BLaER1 treated with 17β-estradiol and CSF1 and Interleukin-3, amounts not matched to agents 10 nM and 100 nM (cell line): ENCODE measurements around the gene TMEM209.

Experiments used
- H3K27ac ChIP-seq, 11 experiments: shearing (Covaris generic); formaldehyde crosslinking; 2 replicates each; pipeline ENCODE4 v1.8.1; 2022
- H3K27me3 ChIP-seq, 11 experiments: shearing (Covaris generic); formaldehyde crosslinking; 2 replicates each; pipeline ENCODE4 v1.8.1; 2022
- H3K36me3 ChIP-seq, 11 experiments: shearing (Covaris generic); formaldehyde crosslinking; 2 replicates each; pipeline ENCODE4 v1.8.1; 2022
- H3K4me1 ChIP-seq, 10 experiments: shearing (Covaris generic); formaldehyde crosslinking; 2 replicates each; pipeline ENCODE4 v1.8.1; 2022
- H3K4me2 ChIP-seq, 11 experiments: shearing (Covaris generic); formaldehyde crosslinking; 2 replicates each; pipeline ENCODE4 v1.8.1; 2022
- H3K4me3 ChIP-seq, 10 experiments: shearing (Covaris generic); formaldehyde crosslinking; 2 replicates each; pipeline ENCODE4 v1.8.1; 2022
- H3K9ac ChIP-seq, 11 experiments: shearing (Covaris generic); formaldehyde crosslinking; 2 replicates each; pipeline ENCODE4 v1.8.1; 2022
- H3K9me3 ChIP-seq, 11 experiments: shearing (Covaris generic); formaldehyde crosslinking; replicated peaks in 1 of 11; 2 replicates each; pipeline ENCODE4 v1.8.1; 2022
- H4K20me1 ChIP-seq, 11 experiments: shearing (Covaris generic); formaldehyde crosslinking; 2 replicates each; pipeline ENCODE4 v1.8.1; 2022
- Cebpa-rat ChIP-seq, 11 experiments: shearing (Covaris generic); IDR thresholded peaks; 2 replicates each; pipeline ENCODE4 v1.8.1; 2022

Gene TMEM209

DNA sequence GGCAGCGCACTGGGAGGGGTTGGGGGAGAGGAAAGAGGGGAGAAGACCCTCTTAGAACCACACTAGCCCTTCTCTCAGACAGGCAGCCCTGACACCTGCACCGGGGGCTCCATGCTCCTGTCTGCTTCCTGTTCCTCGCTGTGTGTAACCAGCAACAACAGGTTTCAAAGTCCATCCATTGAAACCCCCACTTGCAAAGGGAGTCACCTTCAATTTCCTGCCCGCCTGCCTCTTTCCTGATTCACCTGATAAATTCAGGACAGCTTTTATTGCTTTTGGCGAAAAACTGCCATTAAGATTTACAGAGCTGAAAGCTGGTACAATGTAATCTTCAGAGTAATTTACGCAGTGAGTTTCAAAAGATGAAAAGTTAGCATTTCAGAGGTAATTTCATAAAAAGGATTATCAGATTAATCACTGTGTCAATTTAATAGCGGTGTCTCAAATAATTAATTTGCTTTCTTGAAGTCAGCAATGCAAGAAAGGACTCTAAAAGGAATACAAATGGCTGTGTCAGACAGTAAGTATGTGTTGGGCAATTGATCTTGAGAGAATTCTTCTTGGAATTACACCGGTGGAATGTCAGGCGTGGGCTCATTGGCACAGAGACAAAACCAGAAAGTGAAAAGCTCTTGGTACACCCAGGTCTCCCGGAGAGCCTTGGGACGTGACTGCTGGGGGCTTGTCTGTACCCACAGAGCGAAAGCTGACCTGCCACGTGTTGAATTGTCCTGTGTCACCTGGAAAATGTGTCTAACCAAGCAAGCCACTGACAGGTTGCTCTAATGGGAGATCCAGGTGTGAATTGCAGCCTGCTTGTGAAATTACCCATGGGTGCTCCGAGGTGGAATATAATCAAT is 60.7 kb downstream of the TMEM209 start:
- H4K20me1 ChIP-seq = peaks cover 0 to 52% (median 27%) of the 10 kb centered on the region in 11 experiments; a peak in 15 of 22 replicates
- no peak overlapping the region for H3K4me2 ChIP-seq
- H3K36me3 ChIP-seq = peaks cover 0 to 14% (median 10%) of the 10 kb centered on the region in 11 experiments; a peak in 17 of 22 replicates
- no peak for TF ChIP-seq Cebpa-rat (IDR thresholded peaks at IDR 0.05)
- peaks cover 31 to 59% (median 55%) of the 10 kb centered on the region in 10 experiments for H3K4me1 ChIP-seq
- no peak overlapping the region for H3K4me3 ChIP-seq
- no peak overlapping the region for H3K9ac ChIP-seq
- H3K9me3 ChIP-seq = no peaks in the 10 kb centered on the region
- H3K27me3 ChIP-seq = peaks cover 0 to 25% (median 14%) of the 10 kb centered on the region in 11 experiments; a peak in 13 of 22 replicates
- H3K27ac ChIP-seq = no peak overlapping the region

DNA sequence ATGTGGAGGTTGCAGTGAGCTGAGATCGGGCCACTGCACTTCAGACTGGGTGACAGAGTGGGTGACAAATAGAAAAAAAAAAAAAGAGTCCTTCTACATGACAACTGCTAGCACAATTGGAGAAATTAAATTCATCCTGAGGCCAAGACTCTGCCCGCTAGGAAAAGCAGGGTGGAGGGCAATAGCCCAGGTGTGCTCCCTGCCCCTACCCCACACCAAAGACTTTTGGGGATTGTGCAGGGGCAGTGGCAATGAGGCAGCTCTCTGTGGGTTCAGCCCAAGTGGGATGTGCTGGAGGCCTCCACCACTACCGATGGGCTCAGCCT is 61.3 kb downstream of the TMEM209 start:
- no peak for TF ChIP-seq Cebpa-rat (IDR thresholded peaks at IDR 0.05)
- H3K36me3 ChIP-seq = peaks cover 0 to 20% (median 16%) of the 10 kb centered on the region in 11 experiments; a peak in 17 of 22 replicates
- no peak overlapping the region for H3K4me3 ChIP-seq
- H3K4me2 ChIP-seq = no peak overlapping the region
- no peak overlapping the region for H3K9ac ChIP-seq
- H3K27me3 ChIP-seq = peaks cover 0 to 25% (median 14%) of the 10 kb centered on the region in 11 experiments; a peak in 13 of 22 replicates
- H3K27ac ChIP-seq = no peak overlapping the region
- H4K20me1 ChIP-seq = peaks cover 0 to 52% (median 27%) of the 10 kb centered on the region in 11 experiments; a peak in 15 of 22 replicates
- peaks cover 25 to 53% (median 49%) of the 10 kb centered on the region in 10 experiments for H3K4me1 ChIP-seq
- no peaks in the 10 kb centered on the region for H3K9me3 ChIP-seq

DNA sequence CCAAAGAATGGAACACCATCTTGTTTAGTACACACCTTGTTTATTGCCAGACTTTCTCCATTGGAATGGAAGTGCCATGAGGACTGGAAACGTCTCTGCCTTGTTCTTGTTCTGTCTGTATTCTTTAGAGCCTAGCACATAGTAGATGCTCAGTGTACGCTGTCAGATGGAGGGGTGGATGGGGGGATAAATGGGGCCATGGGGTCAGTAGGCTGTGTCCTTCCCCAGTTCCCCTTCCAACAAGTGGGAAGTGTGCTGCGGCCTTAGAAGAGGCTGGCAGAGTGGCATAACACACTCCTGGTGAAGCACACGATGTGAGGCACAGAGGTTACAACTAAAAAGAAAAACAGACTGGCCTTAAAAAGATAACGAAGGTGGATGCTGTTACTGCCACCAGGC is 61.9 kb downstream of the TMEM209 start:
- peak overlapping the region in 3 of 11 experiments; percentile 76 to 78 (median 77); a peak in 5 of 22 replicates for H3K4me2 ChIP-seq
- no peaks in the 10 kb centered on the region for H3K9me3 ChIP-seq
- H3K4me1 ChIP-seq = peaks cover 20 to 47% (median 43%) of the 10 kb centered on the region in 10 experiments
- H3K27ac ChIP-seq = no peak overlapping the region
- peaks cover 0 to 25% (median 14%) of the 10 kb centered on the region in 11 experiments; a peak in 13 of 22 replicates for H3K27me3 ChIP-seq
- H3K36me3 ChIP-seq = peaks cover 0 to 23% (median 21%) of the 10 kb centered on the region in 11 experiments; a peak in 17 of 22 replicates
- H3K9ac ChIP-seq = no peak overlapping the region
- TF ChIP-seq Cebpa-rat (IDR thresholded peaks at IDR 0.05) = no peak
- peaks cover 0 to 52% (median 27%) of the 10 kb centered on the region in 11 experiments; a peak in 15 of 22 replicates for H4K20me1 ChIP-seq
- H3K4me3 ChIP-seq = no peak overlapping the region

DNA sequence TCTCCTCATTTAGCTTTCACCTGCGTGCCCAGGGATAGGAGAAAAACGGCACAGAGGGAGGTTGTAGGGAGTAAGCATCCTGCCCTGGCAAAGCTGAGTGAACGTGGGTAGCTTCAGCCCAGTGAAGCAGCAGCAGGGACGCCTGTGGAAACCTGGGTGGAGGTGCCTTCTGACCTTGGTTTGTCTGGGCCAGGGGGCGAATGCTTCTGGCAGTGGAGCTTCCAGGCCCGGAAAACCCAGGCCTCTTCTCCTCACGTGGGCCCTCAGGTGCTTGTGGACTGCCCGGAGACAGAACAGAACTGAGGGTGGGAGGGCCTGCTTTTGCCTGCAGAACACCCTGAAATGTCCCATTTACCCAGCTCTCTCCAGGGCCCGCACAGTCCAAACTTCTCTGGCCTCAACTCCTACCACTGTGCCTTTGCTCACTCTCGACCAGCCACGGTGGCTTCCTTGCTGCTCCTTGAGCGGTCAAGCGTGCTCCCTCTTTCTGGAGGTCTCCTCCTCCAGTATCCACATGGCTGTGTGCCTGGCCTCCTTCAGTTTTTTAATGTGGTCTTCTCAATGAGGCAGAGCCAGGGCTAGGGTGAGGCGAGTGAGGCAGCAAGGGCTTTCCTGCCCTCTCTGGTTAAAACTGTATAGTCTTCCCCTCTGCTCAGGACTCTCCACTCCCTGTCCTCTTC is 62.4 kb downstream of the TMEM209 start:
- H3K4me2 ChIP-seq = peak overlapping the region in 10 of 11 experiments; percentile 65 to 87 (median 76); a peak in 17 of 22 replicates
- H3K4me1 ChIP-seq = peaks cover 14 to 41% (median 38%) of the 10 kb centered on the region in 10 experiments; a peak in 19 of 20 replicates
- H4K20me1 ChIP-seq = peaks cover 0 to 52% (median 26%) of the 10 kb centered on the region in 11 experiments; a peak in 15 of 22 replicates
- no peak for TF ChIP-seq Cebpa-rat (IDR thresholded peaks at IDR 0.05)
- no peak overlapping the region for H3K27ac ChIP-seq
- no peak overlapping the region for H3K4me3 ChIP-seq
- H3K27me3 ChIP-seq = peaks cover 0 to 25% (median 14%) of the 10 kb centered on the region in 11 experiments; a peak in 13 of 22 replicates
- peaks cover 2 to 28% (median 23%) of the 10 kb centered on the region in 11 experiments; a peak in 21 of 22 replicates for H3K36me3 ChIP-seq
- no peaks in the 10 kb centered on the region for H3K9me3 ChIP-seq
- no peak overlapping the region; a peak in 1 of 22 replicates for H3K9ac ChIP-seq

DNA sequence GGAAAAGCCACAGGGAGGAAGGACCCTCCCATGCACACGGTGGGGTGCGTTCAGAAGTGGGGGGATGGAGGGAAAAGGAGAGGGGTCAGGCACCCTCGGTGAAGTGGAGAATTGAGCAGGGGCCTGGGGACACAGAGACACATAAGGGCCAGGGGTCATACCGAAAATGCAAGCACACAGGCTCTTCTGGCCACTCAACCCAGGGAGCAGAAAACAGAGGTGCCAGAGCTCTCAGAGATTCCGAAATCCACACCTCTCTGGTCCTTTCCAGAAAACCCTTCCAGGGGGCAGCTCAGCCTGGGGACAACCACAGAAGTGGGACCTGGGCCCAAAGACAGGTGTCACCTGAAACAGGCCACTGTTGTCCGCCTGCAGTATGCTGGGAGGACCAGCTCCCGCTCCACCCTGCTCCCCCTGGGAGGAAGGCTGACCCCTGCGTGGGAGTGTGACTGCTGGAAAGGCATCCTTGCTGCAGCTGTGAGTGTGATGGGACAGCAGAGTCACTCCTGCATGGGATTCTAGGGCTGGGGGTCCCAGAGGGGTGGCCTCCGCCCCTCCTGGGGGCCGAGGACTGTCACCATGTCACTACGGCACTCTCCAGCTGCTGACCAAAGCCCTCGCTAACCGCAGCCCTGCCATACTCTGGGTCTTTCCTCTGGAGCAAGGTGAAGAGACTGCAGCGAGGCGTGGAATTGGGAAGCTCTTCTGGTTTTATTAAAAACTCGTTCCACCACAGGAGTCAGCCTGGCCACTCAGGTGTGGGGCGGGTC is 63.1 kb downstream of the TMEM209 start:
- H3K4me3 ChIP-seq = peak overlapping the region in 9 of 10 experiments; percentile 15 to 63 (median 41); a peak in 10 of 20 replicates
- peak overlapping the region in 3 of 11 experiments; percentile 53 to 77 (median 72); a peak in 6 of 22 replicates for H3K27ac ChIP-seq
- peak overlapping the region in 7 of 11 experiments; percentile 52 to 78 (median 70); a peak in 12 of 22 replicates for H3K9ac ChIP-seq

DNA sequence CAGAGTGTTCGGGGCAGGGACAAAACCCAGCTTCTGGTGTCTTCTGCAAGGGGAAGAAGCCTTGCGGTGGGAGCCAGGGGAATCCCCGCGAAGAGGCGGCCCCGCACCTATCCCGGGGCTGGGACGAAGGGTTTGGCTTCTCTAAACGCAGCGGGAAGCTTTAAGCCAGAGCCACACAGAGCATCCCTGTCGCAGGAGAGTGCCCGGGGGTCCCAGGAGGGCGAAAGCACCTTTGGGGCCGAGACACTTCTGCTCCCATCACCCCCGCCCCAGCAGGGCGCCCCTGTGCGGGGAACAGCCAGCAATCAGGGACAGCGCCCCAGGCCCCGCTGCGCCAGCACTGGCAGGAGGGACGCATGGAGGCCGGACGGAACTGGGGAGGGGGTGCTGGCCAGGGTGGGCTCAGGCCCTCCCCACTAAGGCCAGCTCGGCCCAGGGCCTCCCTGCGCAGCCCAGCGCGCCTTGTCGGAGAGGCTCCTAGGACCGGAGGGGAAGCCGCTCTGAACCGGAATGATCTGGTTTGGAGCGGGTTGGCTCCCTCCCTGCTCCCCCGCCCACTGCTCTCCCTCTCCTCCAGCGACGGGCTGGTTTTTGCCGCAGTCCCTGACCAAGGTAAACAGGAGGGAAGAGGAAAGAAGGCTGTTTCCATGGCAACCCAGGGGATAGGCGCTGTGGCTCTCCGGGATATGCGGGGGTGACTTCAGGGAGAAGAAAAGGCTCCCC is 63.9 kb downstream of the TMEM209 start:
- Histone ChIP-seq H4K20me1 (peaks cover 0 to 52% (median 21%) of the 10 kb centered on the region in 11 experiments; a peak in 15 of 22 replicates), H3K9me3 (no peaks in the 10 kb centered on the region), H3K4me1 (peaks cover 10 to 29% (median 24%) of the 10 kb centered on the region in 10 experiments; a peak in 19 of 20 replicates), H3K4me3 (peak overlapping the region; percentile 15 to 63 (median 40); a peak in 15 of 20 replicates), H3K4me2 (peak overlapping the region; percentile 65 to 87 (median 76)), H3K36me3 (peaks cover 15 to 43% (median 38%) of the 10 kb centered on the region in 11 experiments), H3K9ac (peak overlapping the region; percentile 50 to 78 (median 70); a peak in 21 of 22 replicates), H3K27me3 (peaks cover 0 to 25% (median 14%) of the 10 kb centered on the region in 11 experiments; a peak in 13 of 22 replicates), H3K27ac (peak overlapping the region in 8 of 11 experiments; percentile 49 to 77 (median 64); a peak in 15 of 22 replicates)
- no peak for TF ChIP-seq Cebpa-rat (IDR thresholded peaks at IDR 0.05)

More for the DNA sequence above, 63.1 kb downstream of the TMEM209 start:
- Histone ChIP-seq H3K4me1 (peaks cover 10 to 34% (median 30%) of the 10 kb centered on the region in 10 experiments; a peak in 19 of 20 replicates), H3K9me3 (no peaks in the 10 kb centered on the region), H3K4me2 (peak overlapping the region; percentile 65 to 87 (median 76)), H3K36me3 (peaks cover 9 to 36% (median 31%) of the 10 kb centered on the region in 11 experiments), H3K27me3 (peaks cover 0 to 25% (median 14%) of the 10 kb centered on the region in 11 experiments; a peak in 13 of 22 replicates), H4K20me1 (peaks cover 0 to 52% (median 21%) of the 10 kb centered on the region in 11 experiments; a peak in 15 of 22 replicates)
- no peak for TF ChIP-seq Cebpa-rat (IDR thresholded peaks at IDR 0.05)

DNA sequence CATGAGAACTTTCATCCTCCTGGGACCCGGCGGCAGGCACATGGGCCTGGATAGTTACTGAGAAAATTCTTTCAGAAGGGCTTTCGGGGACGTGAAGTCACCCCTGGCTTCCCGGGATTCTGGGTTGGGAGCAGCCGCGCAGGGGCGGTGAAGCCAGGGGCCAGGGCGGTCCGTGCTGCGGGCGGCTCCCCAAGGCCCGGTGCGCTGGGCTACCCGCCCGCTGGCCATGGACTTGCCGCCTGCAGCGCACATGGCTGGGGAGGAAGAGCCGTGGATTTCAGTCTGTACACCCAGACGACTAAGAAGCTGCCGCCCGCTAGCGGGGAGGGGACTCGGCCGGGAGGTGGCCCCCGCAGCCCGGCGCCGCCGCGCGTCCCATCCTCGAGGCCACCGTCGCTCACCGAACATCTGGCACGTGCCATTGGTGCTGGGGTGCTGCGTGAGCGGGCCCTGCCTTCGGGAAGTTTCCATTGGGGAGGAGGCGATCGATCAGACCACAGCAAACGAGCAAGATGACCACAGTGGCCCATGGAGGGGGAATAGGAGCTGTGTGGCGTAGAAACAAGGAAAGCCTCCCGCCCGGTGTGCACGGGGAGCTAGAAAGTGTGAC is 64.5 kb downstream of the TMEM209 start:
- Histone ChIP-seq H3K4me1 (peaks cover 10 to 29% (median 24%) of the 10 kb centered on the region in 10 experiments; a peak in 19 of 20 replicates), H3K27ac (peak overlapping the region in 5 of 11 experiments; percentile 49 to 77 (median 73); a peak in 7 of 22 replicates), H3K27me3 (peaks cover 0 to 25% (median 14%) of the 10 kb centered on the region in 11 experiments; a peak in 13 of 22 replicates), H3K9ac (peak overlapping the region in 6 of 11 experiments; percentile 52 to 78 (median 68); a peak in 10 of 22 replicates), H3K4me3 (peak overlapping the region in 1 of 10 experiments; percentile 55; a peak in 3 of 20 replicates), H4K20me1 (peaks cover 0 to 52% (median 21%) of the 10 kb centered on the region in 11 experiments; a peak in 14 of 22 replicates), H3K36me3 (peaks cover 22 to 50% (median 45%) of the 10 kb centered on the region in 11 experiments), H3K9me3 (no peaks in the 10 kb centered on the region), H3K4me2 (peak overlapping the region; percentile 65 to 87 (median 76))
- no peak for TF ChIP-seq Cebpa-rat (IDR thresholded peaks at IDR 0.05)
